HPDE6-E6E7 (cell line): Measurements from ENCODE around the gene TNNC1.

ENCODE experiments used
- DNase-seq: peaks from one replicate; pipeline ENCODE4 v3.0.0; 2011; ENCODE audit warnings: missing footprints; ENCODE audit errors: extremely low spot score

The TNNC1 gene

GRCh38 chr3:52484680-52485461 is 31.0 kb upstream of the TNNC1 start:
- DNase-seq = no peak

- DNase-seq = peak; percentile 16
Measured at GRCh38 chr3:52483577-52484381, 29.9 kb upstream of the TNNC1 start.

GRCh38 chr3:52483081-52483480 is 29.2 kb upstream of the TNNC1 start:
- DNase-seq = no peak

GRCh38 chr3:52481819-52482521 is 28.1 kb upstream of the TNNC1 start:
- no peak for DNase-seq

GRCh38 chr3:52480768-52481715 is 27.2 kb upstream of the TNNC1 start:
- no peak for DNase-seq

- no peak for DNase-seq
Measured at GRCh38 chr3:52479877-52480575, 26.2 kb upstream of the TNNC1 start.

GRCh38 chr3:52479037-52479876 is 25.4 kb upstream of the TNNC1 start:
- DNase-seq = no peak

GRCh38 chr3:52477796-52478095 is 23.9 kb upstream of the TNNC1 start:
- no peak for DNase-seq

GRCh38 chr3:52477076-52477795 is 23.4 kb upstream of the TNNC1 start:
- DNase-seq = no peak

- DNase-seq = no peak
Measured at GRCh38 chr3:52473026-52473425, 19.2 kb upstream of the TNNC1 start.

GRCh38 chr3:52472239-52473000 is 18.6 kb upstream of the TNNC1 start:
- DNase-seq = no peak

GRCh38 chr3:52471371-52472238 is 17.8 kb upstream of the TNNC1 start:
- no peak for DNase-seq

- no peak for DNase-seq
Measured at GRCh38 chr3:52470920-52471319, 17.1 kb upstream of the TNNC1 start.

GRCh38 chr3:52469001-52469400 is 15.2 kb upstream of the TNNC1 start:
- no peak for DNase-seq

- DNase-seq = no peak
Measured at GRCh38 chr3:52468336-52468735, 14.5 kb upstream of the TNNC1 start.

- no peak for DNase-seq
Measured at GRCh38 chr3:52463416-52463815, 9.6 kb upstream of the TNNC1 start.

- DNase-seq = no peak
Measured at GRCh38 chr3:52461874-52462273, 8.0 kb upstream of the TNNC1 start.
